ENCODE results near the gene DENND4B. TPM values are rescaled to one million over a fixed set of nuclear protein-coding genes. Genes with fewer than 3 reads are reported as not detected.

DENND4B gene
- total RNA-seq, 1 donor from 2014 or later, result 2.7 TPM

- peaks cover 33% of the 10 kb centered on the region for H3K36me3 Mint-ChIP-seq
- Histone ChIP-seq H3K4me1 (no peaks in the 10 kb centered on the region), H3K4me2 (no peak overlapping the region), H4K20me1 (ENCODE audit: low read depth) (no peaks in the 10 kb centered on the region), H3F3A (ENCODE audit: low read depth) (no peaks in the 10 kb centered on the region), H3K4me3 (no peak overlapping the region), H3K27ac (no peak overlapping the region), H3K79me2 (ENCODE audit: low read depth) (peaks cover 1% of the 10 kb centered on the region), H3K9ac (no peak overlapping the region), H2AFZ (replicated peaks) (no peak overlapping the region), H3K27me3 (no peaks in the 10 kb centered on the region), H3K36me3 (no peaks in the 10 kb centered on the region), H3K9me3 (ENCODE audit: low read depth) (no peaks in the 10 kb centered on the region)
- no peaks in the 10 kb centered on the region for H3K9me3 Mint-ChIP-seq
- TF ChIP-seq CTCF (IDR thresholded peaks at IDR 0.05), result no peak
- TF ChIP-seq EZH2 (IDR thresholded peaks at IDR 0.05), result no peak
- no peak for TF ChIP-seq EZH2phosphoT487 (IDR thresholded peaks at IDR 0.05)
- H3K4me3 Mint-ChIP-seq, result no peak overlapping the region
- H3K4me1 Mint-ChIP-seq, result peaks cover 2% of the 10 kb centered on the region
- no peak overlapping the region for H3K27ac Mint-ChIP-seq
- DNase-seq (ENCODE audit: low spot score), result no peak
- H3K27me3 Mint-ChIP-seq (ENCODE audit: insufficient read depth, low read depth), result peaks cover 2% of the 10 kb centered on the region
These were observed 7.0 kb downstream of the DENND4B start for GRCh38 chr1:153939476-153939875.

GRCh38 chr1:153938996-153939395 lies 7.5 kb downstream of the DENND4B start:
- Mint-ChIP-seq H3K36me3 (peaks cover 36% of the 10 kb centered on the region), H3K27ac (no peak overlapping the region), H3K9me3 (no peaks in the 10 kb centered on the region), H3K4me1 (no peaks in the 10 kb centered on the region), H3K4me3 (no peak overlapping the region), H3K27me3 (ENCODE audit: insufficient read depth, low read depth) (peaks cover 2% of the 10 kb centered on the region)
- H3K27me3 ChIP-seq, result no peaks in the 10 kb centered on the region
- H3K27ac ChIP-seq, result no peak overlapping the region
- no peaks in the 10 kb centered on the region for H3K36me3 ChIP-seq
- DNase-seq (ENCODE audit: low spot score), result no peak
- H3K79me2 ChIP-seq (ENCODE audit: low read depth), result no peaks in the 10 kb centered on the region
- no peak overlapping the region for H3K9ac ChIP-seq
- H3K9me3 ChIP-seq (ENCODE audit: low read depth), result no peaks in the 10 kb centered on the region
- no peak overlapping the region for H3K4me3 ChIP-seq
- H4K20me1 ChIP-seq (ENCODE audit: low read depth), result no peaks in the 10 kb centered on the region
- H3K4me2 ChIP-seq, result no peak overlapping the region
- H2AFZ ChIP-seq (replicated peaks), result no peak overlapping the region
- H3F3A ChIP-seq (ENCODE audit: low read depth), result no peaks in the 10 kb centered on the region
- H3K4me1 ChIP-seq, result no peaks in the 10 kb centered on the region
- TF ChIP-seq EZH2phosphoT487 (IDR thresholded peaks at IDR 0.05) (no peak), EZH2 (IDR thresholded peaks at IDR 0.05) (no peak), CTCF (IDR thresholded peaks at IDR 0.05) (no peak)

GRCh38 chr1:153937331-153937730 lies 9.2 kb downstream of the DENND4B start:
- Histone ChIP-seq H3F3A (ENCODE audit: low read depth) (no peaks in the 10 kb centered on the region), H3K4me3 (no peak overlapping the region), H3K27me3 (no peaks in the 10 kb centered on the region), H3K27ac (no peak overlapping the region), H3K4me2 (no peak overlapping the region), H3K36me3 (no peaks in the 10 kb centered on the region), H3K9me3 (ENCODE audit: low read depth) (no peaks in the 10 kb centered on the region), H2AFZ (replicated peaks) (no peak overlapping the region), H3K9ac (no peak overlapping the region), H3K4me1 (no peaks in the 10 kb centered on the region), H3K79me2 (ENCODE audit: low read depth) (no peaks in the 10 kb centered on the region), H4K20me1 (ENCODE audit: low read depth) (no peaks in the 10 kb centered on the region)
- DNase-seq (ENCODE audit: low spot score), result no peak
- H3K4me1 Mint-ChIP-seq, result no peaks in the 10 kb centered on the region
- TF ChIP-seq EZH2phosphoT487 (IDR thresholded peaks at IDR 0.05) (no peak), EZH2 (IDR thresholded peaks at IDR 0.05) (no peak), CTCF (IDR thresholded peaks at IDR 0.05) (no peak)
- no peak overlapping the region for H3K4me3 Mint-ChIP-seq
- no peaks in the 10 kb centered on the region for H3K9me3 Mint-ChIP-seq
- H3K27me3 Mint-ChIP-seq (ENCODE audit: insufficient read depth, low read depth), result peaks cover 2% of the 10 kb centered on the region
- H3K27ac Mint-ChIP-seq, result no peak overlapping the region
- H3K36me3 Mint-ChIP-seq, result peaks cover 33% of the 10 kb centered on the region
